Calu3 (cell line): ENCODE data around the gene GDPGP1. TPM values are rescaled to one million over a fixed set of nuclear protein-coding genes. Genes with fewer than 3 reads are reported as not detected.

Source experiments
- total RNA-seq: library from RNA; stranded (reverse); gene quantifications from 2 replicates; pipeline ENCODE4 v1.2.3, GENCODE V29; 2022

The GDPGP1 gene
- total RNA-seq, 1 experiment from 2014 or later = 20.3 TPM

Other genes with a start within 250 kb of the GDPGP1 start
- 14.3 and 15.4 TPM in 2 replicates for gene ZNF710, start 232.9 kb upstream of the GDPGP1 start, total RNA-seq
- gene IDH2, start 131.7 kb upstream of the GDPGP1 start, total RNA-seq = 96.1 and 108 TPM in 2 replicates
- gene SEMA4B, start 32.9 kb upstream of the GDPGP1 start, total RNA-seq = 67.3 and 73.0 TPM in 2 replicates
- gene CIB1, start 268 bp upstream of the GDPGP1 start, total RNA-seq = 82.8 and 86.7 TPM in 2 replicates
- gene TTLL13, start 15.3 kb downstream of the GDPGP1 start, total RNA-seq = 0.29 and 0.71 TPM in 2 replicates
- gene NGRN, start 31.5 kb downstream of the GDPGP1 start, total RNA-seq = 110 and 114 TPM in 2 replicates
- 6.2 and 10.4 TPM in 2 replicates for gene ZNF774, start 118.1 kb downstream of the GDPGP1 start, total RNA-seq
- 193 and 206 TPM in 2 replicates for gene IQGAP1, start 154.0 kb downstream of the GDPGP1 start, total RNA-seq